WTC11 (cell line): Measurements from ENCODE around the gene STK10. TPM values are rescaled to one million over a fixed set of nuclear protein-coding genes. Genes with fewer than 3 reads are reported as not detected.

ENCODE experiments used
- ATAC-seq: fragments of 200-7000 bp; cut with Tn5 transposase; 2 replicates; pipeline ENCODE4 v1.10.0; 2021; ENCODE audit warnings: mild to moderate bottlenecking, moderate library complexity
- CTCF ChIA-PET: fragments of 300-600 bp; sonication (Branson Sonifier 250); formaldehyde crosslinking; loops from one replicate; lab custom pipeline; 2021; ENCODE audit warnings: antibody characterized with exemption; lab: Charles Lee
- POLR2A ChIA-PET: fragments of 350-600 bp; sonication (Branson Sonifier 250); formaldehyde crosslinking; loops from one replicate; lab custom pipeline; 2021; ENCODE audit warnings: antibody characterized with exemption; lab: Charles Lee
- DNase-seq: peaks from one replicate; pipeline ENCODE4 v3.0.0; 2021; ENCODE audit warnings: low spot score
- H3K27ac Mint-ChIP-seq: 2 replicates; pipeline ENCODE4 v1.8.0; 2021; ENCODE audit warnings: mixed read lengths
- H3K27me3 Mint-ChIP-seq: 2 replicates; pipeline ENCODE4 v1.8.0; 2021; ENCODE audit warnings: low read depth, mild to moderate bottlenecking, moderate library complexity, mixed read lengths
- H3K36me3 Mint-ChIP-seq: 2 replicates; pipeline ENCODE4 v1.8.0; 2021; ENCODE audit warnings: mixed read lengths
- H3K4me1 Mint-ChIP-seq: 2 replicates; pipeline ENCODE4 v1.8.0; 2022; ENCODE audit warnings: mixed read lengths
- H3K4me3 Mint-ChIP-seq: 2 replicates; pipeline ENCODE4 v1.8.0; 2021; ENCODE audit warnings: mild to moderate bottlenecking, moderate library complexity, mixed read lengths
- H3K9me3 Mint-ChIP-seq: 2 replicates; pipeline ENCODE4 v1.8.0; 2021; ENCODE audit warnings: mixed read lengths
- ATF6 ChIP-seq: sonication (generic); formaldehyde crosslinking; IDR thresholded peaks from 2 replicates; pipeline ENCODE4 v1.8.1; 2023; ENCODE audit warnings: mild to moderate bottlenecking, missing genetic modification reagents
- CBFB ChIP-seq: sonication (generic); formaldehyde crosslinking; IDR thresholded peaks from 2 replicates; pipeline ENCODE4 v1.8.1; 2022; ENCODE audit warnings: mild to moderate bottlenecking, low read depth, missing genetic modification reagents
- CREM ChIP-seq: sonication (generic); formaldehyde crosslinking; IDR thresholded peaks from 2 replicates; pipeline ENCODE4 v1.8.1; 2022; ENCODE audit warnings: mild to moderate bottlenecking, missing genetic modification reagents, moderate library complexity
- E2F1 ChIP-seq: sonication (generic); formaldehyde crosslinking; IDR thresholded peaks from 2 replicates; pipeline ENCODE4 v1.8.0; 2022; ENCODE audit warnings: mild to moderate bottlenecking, missing genetic modification reagents
- GRHL2 ChIP-seq: fragments of 250-450 bp; sonication (Bioruptor Pico); IDR thresholded peaks from 2 replicates; pipeline ENCODE4 v1.8.0; 2022; ENCODE audit warnings: mild to moderate bottlenecking, moderate library complexity; ENCODE audit not compliant: insufficient replicate concordance, severe bottlenecking
- IRF2 ChIP-seq: sonication (generic); formaldehyde crosslinking; IDR thresholded peaks from 2 replicates; pipeline ENCODE4 v1.8.0; 2022; ENCODE audit warnings: low read depth, missing genetic modification reagents, borderline replicate concordance
- JUN ChIP-seq: sonication (generic); formaldehyde crosslinking; IDR thresholded peaks from 2 replicates; pipeline ENCODE4 v1.8.0; 2023; ENCODE audit warnings: mild to moderate bottlenecking, missing genetic modification reagents
- KAT7 ChIP-seq: sonication (generic); formaldehyde crosslinking; IDR thresholded peaks from 2 replicates; pipeline ENCODE4 v1.8.1; 2023; ENCODE audit warnings: missing genetic modification reagents, mild to moderate bottlenecking, borderline replicate concordance
- NR2C2 ChIP-seq: sonication (generic); formaldehyde crosslinking; IDR thresholded peaks from 2 replicates; pipeline ENCODE4 v1.8.0; 2022; ENCODE audit warnings: mild to moderate bottlenecking, missing genetic modification reagents
- NR3C1 ChIP-seq: sonication (generic); formaldehyde crosslinking; conservative IDR thresholded peaks from 2 replicates; pipeline ENCODE4 v1.8.1; 2023; ENCODE audit warnings: low read depth, mild to moderate bottlenecking, missing genetic modification reagents
- SMAD4 ChIP-seq: sonication (generic); formaldehyde crosslinking; IDR thresholded peaks from 2 replicates; pipeline ENCODE4 v1.8.0; 2022; ENCODE audit warnings: mild to moderate bottlenecking, missing genetic modification reagents
- TEAD4 ChIP-seq: sonication (generic); formaldehyde crosslinking; IDR thresholded peaks from 2 replicates; pipeline ENCODE4 v1.8.0; 2022; ENCODE audit warnings: mild to moderate bottlenecking, missing genetic modification reagents
- TP53 ChIP-seq: sonication (generic); formaldehyde crosslinking; IDR thresholded peaks from 2 replicates; pipeline ENCODE4 v1.8.1; 2023; ENCODE audit warnings: mild to moderate bottlenecking, missing genetic modification reagents
- ZMAT4 ChIP-seq: fragments of 250-450 bp; sonication (Bioruptor Pico); IDR thresholded peaks from 2 replicates; pipeline ENCODE4 v1.9.0; 2021; ENCODE audit warnings: mild to moderate bottlenecking
- ZNF121 ChIP-seq: sonication (generic); formaldehyde crosslinking; IDR thresholded peaks from 2 replicates; pipeline ENCODE4 v1.8.0; 2023; ENCODE audit warnings: missing genetic modification reagents
- ZNF281 ChIP-seq: sonication (generic); formaldehyde crosslinking; IDR thresholded peaks from 2 replicates; pipeline ENCODE4 v1.8.0; 2023; ENCODE audit warnings: mild to moderate bottlenecking, missing genetic modification reagents
- ZNF425 ChIP-seq: fragments of 250-450 bp; sonication (Bioruptor Pico); conservative IDR thresholded peaks from 2 replicates; pipeline ENCODE4 v1.9.0; 2021; ENCODE audit warnings: mild to moderate bottlenecking
- ZNF512 ChIP-seq: sonication (generic); formaldehyde crosslinking; IDR thresholded peaks from 2 replicates; pipeline ENCODE4 v1.8.1; 2022; ENCODE audit warnings: missing genetic modification reagents, borderline replicate concordance
- total RNA-seq: library from RNA; stranded (reverse); gene quantifications from 3 replicates; pipeline ENCODE4 v1.2.3, GENCODE V29; 2021

The STK10 gene
- total RNA-seq, 1 experiment from 2014 or later = 20.5 TPM

- TF ChIP-seq ZNF512 (CRISPR knock-in tag) (no peak), JUN (CRISPR knock-in tag) (no peak), CBFB (CRISPR knock-in tag) (no peak), IRF2 (CRISPR knock-in tag) (no peak), ZNF121 (no peak), TEAD4 (CRISPR knock-in tag) (no peak), NR2C2 (CRISPR knock-in tag) (no peak), SMAD4 (CRISPR knock-in tag) (no peak), CREM (CRISPR knock-in tag) (no peak), ATF6 (CRISPR knock-in tag) (no peak), E2F1 (CRISPR knock-in tag) (no peak), ZNF281 (no peak), TP53 (CRISPR knock-in tag) (no peak), NR3C1 (CRISPR knock-in tag) (no peak), ZNF425 (CRISPR knock-in tag) (no peak), KAT7 (no peak), ZMAT4 (CRISPR knock-in tag) (no peak), GRHL2 (CRISPR knock-in tag) (no peak)
- no peak overlapping the region for H3K4me3 Mint-ChIP-seq
- H3K9me3 Mint-ChIP-seq = no peaks in the 10 kb centered on the region
- POLR2A ChIA-PET = no interaction called here
- no peak overlapping the region for H3K27ac Mint-ChIP-seq
- CTCF ChIA-PET = interaction anchor here (0.5 to 5.7 kb wide), 8 partner anchors 10 to 222 kb away, joined by 3 to 49 read pairs (median 6); partner anchors contain the start of genes STK10 and UBTD2
- H3K36me3 Mint-ChIP-seq = no peaks in the 10 kb centered on the region
- DNase-seq = no peak
- peaks cover 39% of the 10 kb centered on the region for H3K4me1 Mint-ChIP-seq
- no peaks in the 10 kb centered on the region for H3K27me3 Mint-ChIP-seq
- ATAC-seq = no peak
Observed at GRCh38 chr5:172105811-172106210, 82.2 kb downstream of the STK10 start.
